Gastroesophageal sphincter (tissue), 4 donors: ENCODE measurements around the gene BABAM2. TPM values are rescaled to one million over a fixed set of nuclear protein-coding genes. Genes with fewer than 3 reads are reported as not detected.

Experiments used
- ATAC-seq: fragments of 150-250 bp; one replicate; pipeline ENCODE4 v1.9.1; 2016; ENCODE audit warnings: mild to moderate bottlenecking, moderate library complexity
- H3K27ac ChIP-seq, 4 donors: fragments of 200-600 bp; sonication (generic) in 3 of 4; 1 replicate in 3 of 4; 2 replicates in 1 of 4; pipeline ENCODE4 v1.5.1; 2016 to 2019
- H3K27me3 ChIP-seq: fragments of 200-600 bp; sonication (generic); one replicate; pipeline ENCODE4 v1.5.1; 2019
- H3K36me3 ChIP-seq, 2 donors: fragments of 200-600 bp; sonication (generic); one replicate each; pipeline ENCODE4 v1.5.1; 2019; ENCODE audit warnings: control low read depth in 1 of 2
- H3K4me1 ChIP-seq, 3 donors: fragments of 200-600 bp; sonication (generic); 1 replicate in 2 of 3; 2 replicates in 1 of 3; pipeline ENCODE4 v1.5.1; 2016 to 2019; ENCODE audit warnings: control low read depth in 2 of 3
- H3K4me3 ChIP-seq, 2 donors: fragments of 200-600 bp; sonication (generic); one replicate each; pipeline ENCODE4 v1.5.1; 2019; ENCODE audit warnings: mild to moderate bottlenecking in 1 of 2, moderate library complexity in 1 of 2
- H3K9me3 ChIP-seq, 3 donors: fragments of 200-600 bp; sonication (generic); one replicate each; pipeline ENCODE4 v1.5.1; 2017 to 2019; ENCODE audit warnings: control low read depth in 2 of 3
- CTCF ChIP-seq, 4 experiments: fragments of 200-600 bp in 2 of 4; fragments of 450-650 bp in 2 of 4; sonication (generic) in 1 of 4; IDR thresholded peaks; one replicate each; pipeline ENCODE4 v1.5.1; 2017 to 2019; ENCODE audit warnings: antibody characterized with exemption in 4 of 4, mild to moderate bottlenecking in 2 of 4, moderate library complexity in 2 of 4
- EP300 ChIP-seq: sonication (generic); formaldehyde crosslinking; IDR thresholded peaks from one replicate; pipeline ENCODE4 v1.6.1; 2017; ENCODE audit warnings: antibody characterized with exemption, mild to moderate bottlenecking
- POLR2A ChIP-seq, 2 donors: fragments of 450-650 bp; IDR thresholded peaks; one replicate each; pipeline ENCODE4 v1.6.1; 2017; ENCODE audit warnings: antibody characterized with exemption in 2 of 2, mild to moderate bottlenecking in 2 of 2, moderate library complexity in 1 of 2
- POLR2AphosphoS5 ChIP-seq: sonication (generic); formaldehyde crosslinking; IDR thresholded peaks from one replicate; pipeline ENCODE4 v1.6.1; 2017; ENCODE audit warnings: antibody characterized with exemption
- WGBS, 2 donors: methylation state at CpG; one replicate each; pipeline ENCODE4 v1.1.5; 2018; ENCODE audit warnings: low coverage in 1 of 2; 5-methylcytosine and 5-hydroxymethylcytosine counted together
- small RNA-seq, 4 donors: library from RNA; depleted of rRNA; stranded (forward); fragments of <200 nt; gene quantifications; one replicate each; pipeline ENCODE3, GENCODE V24; 2016
- total RNA-seq, 4 donors: library from RNA; depleted of rRNA; stranded (reverse); fragments of >200 nt; gene quantifications; one replicate each; pipeline ENCODE4 v1.1.0, GENCODE V29; 2016

The BABAM2 gene
- total RNA-seq, 4 donors from 2014 or later, result 28.5 to 43.6 (median 37.4) TPM

- no peaks in the 10 kb centered on the region for H3K36me3 ChIP-seq
- WGBS, 2 donors, result 79 to 84% methylated on average over 4 to 5 of the region's 6 CpGs
- ATAC-seq, result no peak
- TF ChIP-seq CTCF (IDR thresholded peaks at IDR 0.05) (no peak), EP300 (no peak), POLR2A (IDR thresholded peaks at IDR 0.05) (no peak)
- no peaks in the 10 kb centered on the region for H3K4me1 ChIP-seq
- no peak overlapping the region for H3K27ac ChIP-seq
- no peaks in the 10 kb centered on the region for H3K27me3 ChIP-seq
- no peaks in the 10 kb centered on the region for H3K9me3 ChIP-seq
- no peak overlapping the region for H3K4me3 ChIP-seq
These were observed 489.7 kb downstream of the BABAM2 start for GRCh38 chr2:28380219-28380618.

GRCh38 chr2:28381225-28382180, 491.0 kb downstream of the BABAM2 start:
- Histone ChIP-seq H3K9me3 (no peaks in the 10 kb centered on the region), H3K4me1 (no peaks in the 10 kb centered on the region), H3K4me3 (no peak overlapping the region), H3K27ac (no peak overlapping the region), H3K36me3 (no peaks in the 10 kb centered on the region), H3K27me3 (no peaks in the 10 kb centered on the region)
- no peak for ATAC-seq
- TF ChIP-seq CTCF (IDR thresholded peaks at IDR 0.05), result no peak
- WGBS, 2 donors, result 90 to 93% methylated on average over 2 to 10 of the region's 12 CpGs

- Histone ChIP-seq H3K4me1 (no peaks in the 10 kb centered on the region), H3K27me3 (no peaks in the 10 kb centered on the region), H3K4me3 (no peak overlapping the region), H3K27ac (no peak overlapping the region), H3K36me3 (no peaks in the 10 kb centered on the region), H3K9me3 (no peaks in the 10 kb centered on the region)
- 100% methylated on average over 3 of the region's 7 CpGs; no CpG with 5 or more reads in 1 of the 2 donors for WGBS, 2 donors
- no peak for ATAC-seq
- no peak for TF ChIP-seq EP300
- TF ChIP-seq CTCF (IDR thresholded peaks at IDR 0.05), result no peak
- TF ChIP-seq POLR2A (IDR thresholded peaks at IDR 0.05), result no peak
- no peak for TF ChIP-seq POLR2AphosphoS5
These were observed 492.2 kb downstream of the BABAM2 start for GRCh38 chr2:28382755-28383154.

- no peaks in the 10 kb centered on the region for H3K27me3 ChIP-seq
These were observed 496.8 kb downstream of the BABAM2 start for GRCh38 chr2:28387082-28387960.

More at GRCh38 chr2:28387082-28387960, 496.8 kb downstream of the BABAM2 start:
- TF ChIP-seq POLR2A (IDR thresholded peaks at IDR 0.05), result no peak
- no peak for TF ChIP-seq POLR2AphosphoS5
- TF ChIP-seq EP300, result no peak
- no peak for TF ChIP-seq CTCF (IDR thresholded peaks at IDR 0.05)
- no peak for ATAC-seq
- no peaks in the 10 kb centered on the region for H3K9me3 ChIP-seq
- H3K27ac ChIP-seq, result no peak overlapping the region
- H3K4me3 ChIP-seq, result no peak overlapping the region
- WGBS, 2 donors, result 46 to 94% methylated on average over 2 to 4 of the region's 6 CpGs
- peaks cover 0 to 15% (median 3%) of the 10 kb centered on the region in 3 donors for H3K4me1 ChIP-seq
- H3K36me3 ChIP-seq, result no peaks in the 10 kb centered on the region

Small RNA genes within 50 kb of the gene (small RNA-seq; reads per million reads assigned to genes)
- 0 reads per million in 4 donors for gene MIR4263
- 0 reads per million in 4 donors for gene RF02271

Other genes with a start within 250 kb of the BABAM2 start
- gene SUPT7L, start 227.1 kb upstream of the BABAM2 start, total RNA-seq, result 10 to 100 TPM; 15.1 to 31.9 (median 25.6) TPM
- 10 to 100 TPM; 18.1 to 23.5 (median 21.4) TPM for gene SLC4A1AP, start 226.8 kb upstream of the BABAM2 start, total RNA-seq
- gene MRPL33, start 119.0 kb upstream of the BABAM2 start, total RNA-seq, result 100 to 1,000 TPM; 216 to 448 (median 360) TPM
- 1 to 10 TPM in 3 of 4 donors, under 1 TPM in 1; 0.81 to 2.4 (median 1.6) TPM for gene RBKS, start 342 bp upstream of the BABAM2 start, total RNA-seq